PC-3 (cell line): Measurements from ENCODE around the gene KIAA1328.

ENCODE experiments used
- CTCF ChIP-seq: fragments of 300-600 bp; sonication (generic); conservative IDR thresholded peaks from 2 replicates; pipeline ENCODE4 v1.5.1; 2017; ENCODE audit warnings: antibody characterized with exemption, low read depth, mild to moderate bottlenecking, low read length
- EZH2 ChIP-seq: fragments of 300-600 bp; sonication (generic); IDR thresholded peaks from one replicate; pipeline ENCODE4 v1.6.1; 2017; ENCODE audit warnings: antibody characterized with exemption, mild to moderate bottlenecking, low read length; ENCODE audit not compliant: unreplicated experiment
- EZH2phosphoT487 ChIP-seq: fragments of 300-600 bp; sonication (generic); IDR thresholded peaks from 2 replicates; pipeline ENCODE4 v1.6.1; 2018; ENCODE audit warnings: mild to moderate bottlenecking, antibody characterized with exemption, low read length, borderline replicate concordance

DNA sequence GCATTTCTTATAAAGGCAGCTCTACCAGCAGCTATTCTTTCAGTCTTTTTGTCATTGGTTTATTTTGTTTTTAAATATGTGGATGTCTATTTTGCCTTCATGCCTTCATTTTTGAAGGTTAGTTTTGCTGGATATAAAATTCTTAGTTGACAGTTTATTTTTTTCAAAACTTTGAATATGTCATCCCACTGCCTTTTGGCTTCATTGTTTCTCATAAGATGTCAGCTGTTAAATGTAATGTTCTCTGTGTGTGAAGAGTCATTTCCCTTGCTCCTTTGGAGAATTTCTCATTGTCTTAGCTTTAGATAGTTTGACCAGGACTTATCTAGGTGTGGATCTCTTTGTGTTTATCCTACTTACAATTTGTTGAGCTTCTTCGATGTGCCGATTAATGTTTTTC is 213.5 kb downstream of the KIAA1328 start:
- TF ChIP-seq CTCF (no peak), EZH2 (no peak), EZH2phosphoT487 (no peak)
